CD4-positive, alpha-beta T cell treated with Interleukin-17A for 4 hours (primary cell): ENCODE measurements around the gene TRIM46.
"Not testable (repeated sequence)": the region's sequence is repeated elsewhere in the genome, so short reads cannot be mapped to it uniquely, and the experiment has no call there.

Experiments used
- DNase-seq: peaks from one replicate; pipeline ENCODE4 v3.0.0-alpha.2; 2020; ENCODE audit warnings: mixed read lengths

Gene TRIM46

GRCh38 chr1:155187456-155187891, 13.8 kb downstream of the TRIM46 start:
- no peak for DNase-seq

GRCh38 chr1:155188268-155188667, 14.6 kb downstream of the TRIM46 start:
- DNase-seq = no peak

- DNase-seq = not testable (repeated sequence)
These were observed 16.3 kb downstream of the TRIM46 start for GRCh38 chr1:155189926-155190325.

GRCh38 chr1:155191904-155192303, 18.3 kb downstream of the TRIM46 start:
- no peak for DNase-seq

GRCh38 chr1:155192346-155193274, 19.0 kb downstream of the TRIM46 start:
- DNase-seq = peak; percentile 58

GRCh38 chr1:155193275-155193990, 19.8 kb downstream of the TRIM46 start:
- peak; percentile 79 for DNase-seq

- not testable (repeated sequence) for DNase-seq
These were observed 20.3 kb downstream of the TRIM46 start for GRCh38 chr1:155193991-155194240.

- DNase-seq = no peak
These were observed 21.8 kb downstream of the TRIM46 start for GRCh38 chr1:155195201-155196102.

GRCh38 chr1:155196103-155196892, 22.6 kb downstream of the TRIM46 start:
- DNase-seq = no peak

GRCh38 chr1:155196893-155197638, 23.4 kb downstream of the TRIM46 start:
- DNase-seq = no peak

- DNase-seq = no peak
These were observed 24.4 kb downstream of the TRIM46 start for GRCh38 chr1:155197901-155198546.

GRCh38 chr1:155198547-155198906, 24.9 kb downstream of the TRIM46 start:
- no peak for DNase-seq

- DNase-seq = no peak
These were observed 26.1 kb downstream of the TRIM46 start for GRCh38 chr1:155199792-155200191.

GRCh38 chr1:155200920-155201319, 27.3 kb downstream of the TRIM46 start:
- DNase-seq = no peak

- DNase-seq = no peak
These were observed 28.5 kb downstream of the TRIM46 start for GRCh38 chr1:155202198-155202597.

GRCh38 chr1:155202731-155203515, 29.3 kb downstream of the TRIM46 start:
- DNase-seq = no peak

GRCh38 chr1:155205035-155205434, 31.4 kb downstream of the TRIM46 start:
- no peak for DNase-seq

- no peak for DNase-seq
These were observed 32.4 kb downstream of the TRIM46 start for GRCh38 chr1:155205969-155206593.
